NOMO-1 (cell line): ENCODE measurements around the gene EMP2.
"Not testable (repeated sequence)": the region's sequence is repeated elsewhere in the genome, so short reads cannot be mapped to it uniquely, and the experiment has no call there.

Source experiments
- DNase-seq, 2 experiments: peaks; one replicate each; lab custom pipeline; 2025; ENCODE audit not compliant: unreplicated experiment in 2 of 2; lab: John Stamatoyannopoulos, UW

Gene EMP2

DNA sequence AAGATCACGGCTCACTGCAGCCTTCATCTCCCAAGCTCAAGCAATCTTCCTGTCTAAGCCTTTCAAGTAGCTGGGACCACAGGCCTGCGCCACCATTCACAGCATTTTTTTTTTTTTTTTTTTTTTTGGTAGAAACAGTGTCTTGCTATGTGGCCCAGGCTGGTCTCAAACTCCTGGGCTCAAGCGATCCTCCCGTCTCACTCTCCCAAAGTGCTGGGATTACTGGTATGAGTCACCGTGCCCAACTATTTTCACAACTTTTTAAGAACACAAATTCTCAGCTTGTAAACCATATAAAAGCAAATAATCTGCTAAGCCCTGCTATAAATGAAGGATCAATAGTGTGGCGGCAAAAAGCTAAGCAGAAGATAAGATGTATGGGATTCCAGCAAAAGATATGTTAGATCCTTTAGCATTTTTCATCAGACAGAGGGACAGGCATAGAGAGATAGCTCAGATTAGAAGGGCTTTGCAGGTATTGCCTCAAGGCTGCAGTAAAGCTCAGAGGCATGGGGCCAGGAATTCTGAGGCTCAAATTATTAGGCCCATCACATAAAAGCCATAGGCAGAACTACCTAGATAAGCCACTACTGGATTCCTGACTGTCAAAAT, 55.1 kb downstream of the EMP2 start:
- no peak for DNase-seq

DNA sequence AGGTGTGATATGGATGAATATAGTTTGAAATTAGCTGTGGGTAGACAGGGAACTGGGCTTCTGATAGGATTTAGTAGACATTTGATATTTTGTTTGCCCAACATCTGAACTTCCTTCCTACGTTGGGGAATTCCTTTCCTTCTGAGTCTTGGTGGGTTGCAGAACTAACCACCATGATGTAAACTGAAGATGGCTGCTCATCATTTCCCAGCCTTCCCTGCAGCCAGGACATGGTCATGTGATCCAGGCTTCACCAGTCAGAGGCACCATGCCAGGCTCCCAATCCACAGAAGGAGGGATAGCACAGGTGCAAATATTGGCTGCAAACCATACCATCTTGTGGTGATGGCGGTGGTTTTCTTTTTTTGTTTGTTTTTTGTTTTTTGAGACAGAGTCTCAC, 57.4 kb downstream of the EMP2 start:
- DNase-seq, result no peak

DNA sequence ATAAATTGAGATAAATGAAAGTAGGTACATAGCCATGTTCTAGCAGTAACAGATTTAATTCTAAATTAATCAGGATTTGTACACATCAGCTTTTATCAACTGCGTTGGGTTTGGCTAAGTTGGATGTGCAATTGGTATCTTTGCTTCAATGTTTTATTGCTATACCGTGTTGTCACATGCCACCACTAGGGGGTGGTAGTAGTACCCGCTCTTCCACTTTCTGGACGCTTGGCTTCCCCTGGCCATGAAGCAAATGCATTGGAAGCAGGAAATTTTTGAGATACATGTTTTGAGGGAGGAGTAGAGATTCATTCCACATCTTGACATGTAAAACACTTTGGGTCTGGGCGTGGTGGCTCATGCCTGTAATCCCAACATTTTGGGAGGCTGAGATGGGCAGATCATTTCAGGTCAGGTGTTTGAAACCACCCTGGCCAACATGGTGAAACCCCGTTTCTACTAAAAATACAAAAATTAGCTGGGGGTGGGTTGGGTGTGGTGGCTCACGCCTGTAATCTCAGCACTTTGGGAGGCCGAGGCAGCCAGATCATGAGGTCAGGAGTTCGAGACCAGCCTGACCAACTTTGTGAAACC, 58.6 kb downstream of the EMP2 start:
- DNase-seq, result peak; percentile 48 to 74

- no peak for DNase-seq
Observed at GRCh38 chr16:10520869-10521578, 59.4 kb downstream of the EMP2 start.

- no peak for DNase-seq
Observed at GRCh38 chr16:10519929-10520868, 60.2 kb downstream of the EMP2 start.

DNA sequence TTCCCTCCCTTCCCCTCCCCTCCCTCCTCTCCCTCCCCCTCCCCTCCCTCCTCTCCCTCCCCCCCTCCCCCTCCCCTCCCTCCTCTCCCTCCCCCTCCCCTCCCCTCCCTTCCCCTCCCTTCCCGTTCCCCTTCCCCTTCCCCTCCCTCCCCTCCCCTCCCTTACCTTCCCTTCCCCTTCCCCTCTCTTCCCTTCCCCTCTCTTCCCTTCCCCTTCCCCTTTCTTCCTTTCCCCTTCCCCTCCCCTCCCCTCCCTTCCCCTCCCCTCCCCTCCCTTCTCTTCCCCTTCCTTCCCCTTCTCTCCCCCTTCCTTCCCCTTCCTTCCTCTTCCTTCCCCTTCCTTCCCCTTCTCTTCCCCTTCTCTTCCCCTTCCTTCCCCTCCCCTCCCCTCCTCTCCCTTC, 61.1 kb downstream of the EMP2 start:
- DNase-seq, result no peak

- no peak for DNase-seq
Observed at GRCh38 chr16:10518479-10519041, 61.8 kb downstream of the EMP2 start.

- no peak for DNase-seq
Observed at GRCh38 chr16:10517868-10518267, 62.5 kb downstream of the EMP2 start.

GRCh38 chr16:10514369-10515055, 65.9 kb downstream of the EMP2 start:
- DNase-seq, result peak; percentile 38 to 51

GRCh38 chr16:10511829-10512228, 68.6 kb downstream of the EMP2 start:
- DNase-seq, result no peak

DNA sequence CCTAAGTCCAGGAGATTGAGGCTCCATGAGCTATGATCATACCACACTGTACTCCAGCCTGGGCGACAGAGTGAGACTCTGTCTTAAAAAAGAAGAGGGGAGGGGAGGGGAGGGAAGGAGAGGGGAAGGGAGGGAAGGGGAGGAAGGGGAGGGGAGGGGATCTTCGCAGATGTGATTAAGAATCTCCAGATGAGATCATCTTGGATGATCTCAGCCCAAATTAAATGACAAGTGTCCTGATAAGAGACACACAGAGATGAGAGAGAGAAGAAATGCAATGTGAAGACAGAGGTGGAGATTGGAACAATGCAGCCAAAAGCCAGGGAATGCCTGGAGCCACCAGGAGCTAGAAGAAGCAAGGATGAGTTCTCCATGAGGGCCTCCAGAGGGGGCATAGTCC, 70.1 kb downstream of the EMP2 start:
- DNase-seq, result no peak

DNA sequence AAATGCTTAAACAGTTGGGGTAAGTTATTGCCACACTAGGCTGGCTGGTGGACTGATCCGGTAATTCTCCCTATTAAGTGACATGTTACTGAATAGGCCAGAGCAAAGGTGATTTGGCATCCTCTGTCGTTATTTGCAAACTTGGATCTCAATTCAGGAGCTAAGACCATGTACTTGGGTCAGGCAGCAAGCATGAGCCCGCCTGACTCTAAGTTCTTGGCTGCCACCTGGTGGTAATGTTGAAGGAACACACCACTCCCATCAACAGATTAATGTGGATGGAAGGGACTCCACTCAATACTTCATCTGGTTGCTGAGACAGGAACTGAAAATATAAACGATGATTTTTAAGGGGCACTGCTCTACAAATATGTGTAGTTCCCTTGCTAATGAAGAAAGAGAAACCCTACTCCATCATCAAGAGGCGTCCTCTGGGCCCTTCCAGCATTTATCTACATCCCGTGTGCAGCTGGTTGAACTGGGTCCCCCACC, 70.8 kb downstream of the EMP2 start:
- peak; percentile 44 to 71 for DNase-seq

DNA sequence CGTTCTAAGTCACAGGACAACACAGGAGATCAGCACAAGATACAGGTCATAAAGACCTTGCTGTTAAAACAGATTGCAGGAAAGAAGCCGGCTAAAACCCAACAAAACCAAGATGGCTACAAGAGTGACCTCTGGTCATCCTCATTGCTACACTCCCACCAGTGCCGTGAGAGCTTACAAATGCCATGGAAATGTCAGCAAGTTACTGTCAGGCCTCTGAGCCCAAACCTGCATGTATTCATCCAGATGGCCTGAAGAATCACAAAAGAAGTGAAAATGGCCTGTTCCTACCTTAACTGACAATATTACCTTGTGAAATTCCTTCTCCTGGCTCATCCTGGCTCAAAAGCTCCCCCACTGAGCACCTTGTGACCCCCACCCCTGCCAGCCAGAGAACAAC, 75.1 kb downstream of the EMP2 start:
- not testable (repeated sequence) for DNase-seq

DNA sequence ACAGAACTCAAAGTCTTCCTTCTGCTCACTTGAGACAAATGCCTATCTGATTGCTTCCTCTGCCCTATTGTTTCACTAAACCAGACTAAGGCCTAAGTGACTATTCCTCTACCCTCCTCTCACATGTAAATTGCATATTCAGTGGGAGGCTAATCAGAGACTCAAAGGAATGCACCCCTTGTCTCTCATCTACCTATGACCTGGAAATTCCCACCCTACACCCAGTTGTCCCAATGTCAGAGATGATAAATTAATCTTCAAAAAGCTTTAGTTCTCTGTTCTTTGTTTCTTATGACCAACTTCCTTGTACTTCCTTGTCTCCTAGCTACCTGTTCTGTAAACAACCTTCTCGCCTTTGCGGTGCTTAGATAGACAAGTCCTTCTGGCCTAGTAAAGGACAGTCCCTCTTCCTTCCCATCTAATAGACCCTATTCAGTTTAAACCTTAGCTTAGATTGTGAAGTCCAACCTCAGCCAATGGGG, 76.0 kb downstream of the EMP2 start:
- DNase-seq, result no peak

DNA sequence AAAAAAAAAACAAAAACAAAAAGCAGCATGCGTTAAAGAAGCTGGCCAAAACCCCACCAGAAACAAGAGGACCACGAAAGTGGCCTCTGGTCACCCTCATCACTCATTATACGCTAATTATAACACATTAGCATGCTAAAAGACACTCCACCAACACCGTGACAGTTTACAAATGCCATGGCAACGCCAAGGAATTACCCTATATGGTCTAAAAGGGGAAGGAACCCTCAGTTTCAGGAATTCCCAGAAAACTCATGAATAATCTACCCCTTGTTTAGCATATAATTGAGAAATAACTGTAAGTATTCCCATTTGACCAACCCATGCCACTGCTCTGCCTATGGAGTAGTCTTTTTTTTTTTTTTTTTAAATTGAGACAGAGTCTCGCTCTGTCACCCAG, 77.6 kb downstream of the EMP2 start:
- DNase-seq, result no peak

DNA sequence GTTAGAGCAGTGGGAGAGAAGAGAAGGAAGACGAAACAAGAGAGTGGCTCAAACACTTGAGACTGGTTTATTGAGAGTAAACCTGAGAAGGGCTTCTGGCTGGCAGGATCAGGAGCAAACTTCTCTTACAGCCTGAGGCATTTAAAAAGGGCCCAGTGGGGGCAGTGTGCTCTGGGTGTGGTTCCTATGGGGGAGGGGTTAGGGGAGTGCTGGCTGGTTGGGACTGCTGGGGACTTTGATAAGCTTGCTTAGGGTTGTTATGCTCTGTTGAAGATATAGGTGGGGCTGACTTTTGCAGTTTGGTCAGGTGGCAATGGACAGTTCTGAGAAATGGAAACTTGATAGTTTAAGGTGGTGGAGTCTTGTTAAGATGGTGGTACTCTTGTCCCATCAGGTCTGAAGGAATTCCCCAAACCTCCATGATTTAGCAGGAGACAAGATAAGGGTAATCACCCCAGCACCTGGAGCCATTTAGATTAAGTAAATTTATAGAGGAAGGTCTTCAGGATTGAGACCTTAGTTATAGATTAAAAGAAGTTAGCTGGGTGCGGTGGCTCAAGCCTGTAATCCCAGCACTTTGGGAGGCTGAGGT, 79.3 kb downstream of the EMP2 start:
- DNase-seq, result no peak

DNA sequence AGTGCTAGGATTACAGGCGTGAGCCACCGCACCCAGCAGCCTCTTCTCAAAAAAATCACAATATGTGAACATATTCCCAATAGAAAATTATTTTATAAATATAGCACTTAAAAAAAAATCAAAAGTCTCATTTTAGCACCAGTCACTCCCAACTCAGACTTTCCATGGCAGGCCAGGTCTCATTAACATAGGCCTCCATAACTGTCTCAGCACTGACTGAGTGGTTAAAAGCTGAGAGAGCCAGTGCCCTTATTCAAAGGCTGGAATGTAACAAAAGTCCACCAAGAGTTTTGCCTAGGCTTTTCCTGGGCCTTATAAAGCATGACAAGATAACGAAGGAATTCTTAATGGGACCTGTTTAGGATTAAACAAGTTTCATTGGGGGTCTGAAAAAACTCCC, 79.8 kb downstream of the EMP2 start:
- no peak for DNase-seq

DNA sequence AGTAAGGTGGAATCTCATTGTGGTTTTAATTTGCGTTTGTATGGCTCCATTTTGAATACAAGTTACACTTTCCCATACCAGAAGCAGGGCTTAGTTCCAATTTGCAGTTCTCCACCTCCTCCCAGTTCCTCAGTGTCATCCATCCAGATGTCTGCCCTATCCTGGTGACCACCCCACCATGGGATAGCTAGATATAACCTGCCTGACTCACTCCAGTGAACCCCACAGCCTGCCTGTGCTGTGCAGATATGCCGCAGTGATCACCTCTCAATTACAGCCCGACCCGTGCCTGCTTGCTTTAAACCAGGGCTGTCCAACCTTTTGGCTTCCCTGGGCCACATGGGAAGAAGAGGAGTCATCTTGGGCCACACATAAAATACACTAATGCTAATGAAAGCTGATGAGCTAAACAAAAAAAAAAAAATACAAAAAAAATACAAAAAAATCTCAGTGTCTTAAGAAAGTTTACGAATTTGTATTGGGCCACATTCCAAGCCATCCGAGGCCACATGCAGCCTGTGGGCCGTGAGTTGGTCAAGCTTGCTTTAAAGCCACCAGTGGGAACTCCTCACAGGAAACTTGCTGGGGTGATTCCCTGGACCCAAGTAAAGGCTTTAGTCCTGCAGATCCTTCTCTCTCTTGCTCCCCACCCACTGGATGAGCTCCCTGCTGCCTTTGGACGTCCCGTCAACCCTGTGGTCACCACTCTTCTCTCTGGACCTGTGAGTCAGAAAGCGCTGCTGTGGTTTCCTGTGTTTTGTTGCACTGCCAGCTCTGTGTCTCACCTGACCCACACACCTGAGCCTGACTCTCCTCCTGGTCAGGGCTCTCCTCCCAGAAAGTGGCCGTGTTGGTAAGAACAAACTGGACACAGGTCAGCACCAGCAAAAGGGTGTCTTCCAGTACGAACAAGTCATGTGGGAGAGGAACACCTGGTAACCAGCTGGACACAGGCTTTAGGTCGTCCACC, 83.0 kb downstream of the EMP2 start:
- peak in 1 of 2 experiments; percentile 12 for DNase-seq

DNA sequence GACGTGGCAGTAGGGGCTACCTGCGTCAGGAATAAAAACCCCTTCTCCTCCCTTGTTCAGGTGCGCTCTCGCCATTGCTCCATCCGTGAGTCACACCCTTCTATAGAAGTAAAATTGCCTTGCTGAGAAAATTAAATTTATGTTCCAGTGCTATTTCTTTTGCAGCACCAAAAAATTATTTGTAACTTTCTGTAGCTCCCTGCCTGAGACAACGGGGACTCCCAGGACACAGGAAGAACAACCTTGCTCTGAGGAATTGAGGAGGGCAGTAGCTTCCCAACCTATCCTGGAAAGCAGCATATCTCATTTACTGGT, 85.4 kb downstream of the EMP2 start:
- DNase-seq, result no peak
